K562 (cell line): ENCODE results near the gene ACTL8. TPM values are rescaled to one million over a fixed set of nuclear protein-coding genes. Genes with fewer than 3 reads are reported as not detected.

Experiments used
- ATAC-seq: fragments of 200-7000 bp; cut with Tn5 transposase; 3 replicates; pipeline ENCODE4 v1.9.1; 2020; ENCODE audit warnings: moderate library complexity
- BruUV-seq: library from RNA; stranded (reverse); fragments of 400-500 nt; replicated peaks from 2 replicates; lab custom pipeline; 2021; lab: Mats Ljungman, UMichigan
- CTCF ChIA-PET: fragments of 300-600 bp; formaldehyde crosslinking; extraction: SDS; loops from one replicate; lab custom pipeline; 2021; ENCODE audit warnings: low intra/inter-chr PET ratio; lab: Yijun Ruan, JAX
- POLR2A ChIA-PET: fragments of 300-600, 350-650 bp; sonication (Branson Sonifier 250); formaldehyde crosslinking; extraction: SDS; loops from one replicate; lab custom pipeline; 2021; ENCODE audit warnings: antibody characterized with exemption, inconsistent platforms; lab: Yijun Ruan, JAX
- DNase-seq, 4 experiments: peaks; one replicate each; pipeline versions ENCODE4 v3.0.0 to v3.0.0-alpha.2; 2011 to 2018; ENCODE audit warnings: low spot score in 3 of 4, mixed read lengths in 3 of 4; ENCODE audit errors: extremely low read depth in 1 of 4
- FAIRE-seq: peaks from 2 replicates; lab custom pipeline; 2011; peaks lifted over from hg19 to GRCh38; lab: Jason Lieb, UNC
- H2AFZ ChIP-seq: 2 replicates; pipeline ENCODE4 v1.6.0; 2011; ENCODE audit warnings: low read depth, low read length, control low read depth, inconsistent platforms
- H3K27ac ChIP-seq: fragments of 200-600 bp; 3 replicates; pipeline ENCODE4 v1.8.0; 2011; ENCODE audit warnings: low read depth, mild to moderate bottlenecking, control low read depth, inconsistent platforms, low read length, moderate library complexity, mixed read lengths; ENCODE audit errors: extremely low read depth
- H3K27me3 ChIP-seq, 2 experiments: fragments of 300-600 bp in 1 of 2; 2 replicates in 1 of 2; 3 replicates in 1 of 2; pipeline versions ENCODE4 v1.6.0 to v1.8.0; 2011; ENCODE audit warnings: inconsistent platforms in 2 of 2, low read length in 2 of 2, mild to moderate bottlenecking in 1 of 2, mixed read lengths in 1 of 2, moderate library complexity in 1 of 2; ENCODE audit not compliant: control insufficient read depth in 2 of 2, insufficient read depth in 2 of 2
- H3K36me3 ChIP-seq: fragments of 300-600 bp; 3 replicates; pipeline ENCODE4 v1.8.0; 2011; ENCODE audit warnings: mild to moderate bottlenecking, low read length, inconsistent platforms; ENCODE audit not compliant: control insufficient read depth, insufficient read depth
- H3K4me1 ChIP-seq, 2 experiments: fragments of 200-600 bp in 1 of 2; replicated peaks in 1 of 2; 2 replicates in 1 of 2; 3 replicates in 1 of 2; pipeline versions ENCODE4 v1.5.1 to v1.8.0; 2011; ENCODE audit warnings: inconsistent platforms in 2 of 2, low read length in 2 of 2, mild to moderate bottlenecking in 1 of 2, mixed read lengths in 1 of 2, moderate library complexity in 1 of 2; ENCODE audit not compliant: control insufficient read depth in 2 of 2, insufficient read depth in 2 of 2
- H3K4me2 ChIP-seq: 2 replicates; pipeline ENCODE4 v1.6.1; 2011; ENCODE audit warnings: low read length, control low read depth, inconsistent platforms, mixed read lengths; ENCODE audit not compliant: insufficient read depth
- H3K4me3 ChIP-seq: fragments of 200-600 bp; sonication (generic), shearing (Covaris generic); 2 replicates; pipeline ENCODE4 v1.5.1; 2016; ENCODE audit warnings: control low read depth, inconsistent platforms
- H3K79me2 ChIP-seq: fragments of 200-600 bp; 3 replicates; pipeline ENCODE4 v1.8.0; 2011; ENCODE audit warnings: low read length, inconsistent platforms; ENCODE audit not compliant: control insufficient read depth, insufficient read depth
- H3K9ac ChIP-seq, 2 experiments: 2 replicates each; pipeline versions ENCODE4 v1.6.0 to v1.6.1; 2011; ENCODE audit warnings: low read depth in 2 of 2, low read length in 2 of 2, control low read depth in 1 of 2, inconsistent platforms in 1 of 2, mild to moderate bottlenecking in 1 of 2, mixed read lengths in 1 of 2; ENCODE audit not compliant: insufficient read depth in 1 of 2
- H3K9me1 ChIP-seq: one replicate; pipeline ENCODE4 v1.6.0; 2011; ENCODE audit warnings: inconsistent platforms, mild to moderate bottlenecking, low read length, moderate library complexity; ENCODE audit not compliant: control insufficient read depth, insufficient read depth
- H3K9me3 ChIP-seq: replicated peaks from 2 replicates; pipeline ENCODE4 v1.5.1; 2011; ENCODE audit warnings: low read depth, low read length, inconsistent platforms; ENCODE audit not compliant: control insufficient read depth, insufficient read depth
- H4K20me1 ChIP-seq: replicated peaks from 2 replicates; pipeline ENCODE4 v1.6.1; 2011; ENCODE audit warnings: low read length, inconsistent platforms, mixed read lengths; ENCODE audit not compliant: control insufficient read depth, insufficient read depth
- CBX2 ChIP-seq: fragments of 200-600 bp; sonication (generic); IDR thresholded peaks from one replicate; pipeline ENCODE4 v1.6.1; 2012; ENCODE audit warnings: mild to moderate bottlenecking, low read length, inconsistent platforms; ENCODE audit not compliant: insufficient read depth, poor library complexity, severe bottlenecking
- HEY1 ChIP-seq: fragments of 250-450 bp; sonication (Bioruptor Pico); IDR thresholded peaks from 2 replicates; pipeline ENCODE4 v1.5.0; 2020; ENCODE audit warnings: mild to moderate bottlenecking, moderate library complexity, borderline replicate concordance
- NONO ChIP-seq, 2 experiments: fragments of 200-400 bp in 1 of 2; fragments of 450-650 bp in 1 of 2; formaldehyde crosslinking in 1 of 2; IDR thresholded peaks; 2 replicates each; pipeline ENCODE4 v1.6.1; 2017; ENCODE audit warnings: low read depth in 2 of 2, mild to moderate bottlenecking in 2 of 2, moderate library complexity in 2 of 2, low read length in 1 of 2
- NRF1 ChIP-seq, 2 experiments: fragments of 450-650 bp; IDR thresholded peaks in 1 of 2; conservative IDR thresholded peaks in 1 of 2; 2 replicates each; pipeline ENCODE4 v1.6.1; 2014; ENCODE audit warnings: mild to moderate bottlenecking in 2 of 2
- RBM22 ChIP-seq: fragments of 200-400 bp; formaldehyde crosslinking; IDR thresholded peaks from 2 replicates; pipeline ENCODE4 v1.6.1; 2018; ENCODE audit warnings: low read length, low read depth; ENCODE audit not compliant: poor library complexity, severe bottlenecking
- SPI1 ChIP-seq: IDR thresholded peaks from 2 replicates; pipeline ENCODE4 v1.6.1; 2011; ENCODE audit warnings: low read depth, low read length, control low read depth, borderline replicate concordance
- SREBF1 ChIP-seq: fragments of 150-350 bp; IDR thresholded peaks from 2 replicates; pipeline ENCODE4 v1.6.1; 2014; ENCODE audit warnings: antibody characterized with exemption, low read depth, low read length, borderline replicate concordance
- THRA ChIP-seq: fragments of 450-650 bp; IDR thresholded peaks from 2 replicates; pipeline ENCODE4 v1.6.1; 2017; ENCODE audit warnings: mild to moderate bottlenecking, moderate library complexity
- ZEB2 ChIP-seq: fragments of 450-650 bp; IDR thresholded peaks from 2 replicates; pipeline ENCODE4 v1.6.1; 2016
- ZKSCAN8 ChIP-seq: fragments of 200-800 bp; sonication (Bioruptor generic); IDR thresholded peaks from 2 replicates; pipeline ENCODE4 v1.6.1; 2016; ENCODE audit warnings: missing genetic modification characterization, missing compliant biosample characterization
- ZNF239 ChIP-seq: fragments of 250-450 bp; sonication (Bioruptor Pico); IDR thresholded peaks from 2 replicates; pipeline ENCODE4 v1.4.0; 2020; ENCODE audit warnings: mild to moderate bottlenecking
- ZNF384 ChIP-seq: IDR thresholded peaks from 2 replicates; pipeline ENCODE4 v1.6.1; 2012; ENCODE audit warnings: low read depth, low read length, improper control_type of control experiment
- WGBS: fragments of 100-300 bp; shearing (Covaris generic); methylation state at CpG from one replicate; pipeline ENCODE4 v1.1.6; 2016; ENCODE audit warnings: low coverage, mixed read lengths; ENCODE audit not compliant: insufficient coverage; ENCODE audit errors: missing lambda C conversion rate; 5-methylcytosine and 5-hydroxymethylcytosine counted together
- in situ Hi-C: fragments of 300-500 bp; cut with MboI; formaldehyde crosslinking; loops from 4 replicates; pipeline ENCODE4 v1.15.0; 2018; ENCODE audit warnings: inconsistent platforms, mixed read lengths
- intact Hi-C: fragments of 100-400 bp; cut with micrococcal nuclease; formaldehyde crosslinking; loops from 2 replicates; pipeline ENCODE4 v1.14.2; 2022
- polyA plus RNA-seq, 8 experiments: library from polyadenylated mRNA; depleted of rRNA in 4 of 8; stranded (reverse) in 5 of 8; unstranded in 3 of 8; fragments of >200 nt; fragmentation: Nextera tagmentation in 2 of 8; fragmentation: Illumina TruSeq in 1 of 8; extraction: Ambion mirVana in 2 of 8; extraction: Trizol in 1 of 8; gene quantifications; 2 replicates each; pipeline versions ENCODE4 v1.2.1 to v1.2.3, GENCODE V29; 2011 to 2014; ENCODE audit warnings: inconsistent platforms in 1 of 8, missing spikeins in 1 of 8
- total RNA-seq, 7 experiments: library from RNA; depleted of rRNA in 6 of 7; stranded (reverse); fragments of >200 nt in 6 of 7; fragmentation: Illumina TruSeq in 2 of 7; extraction: Trizol in 2 of 7; gene quantifications; 2 replicates each; pipeline versions ENCODE4 v1.2.1 to v1.2.3, GENCODE V29; 2011 to 2021; ENCODE audit warnings: low replicate concordance in 1 of 7
- TF ChIP-seq, protein P1 (sequence below): fragments of 250-450 bp; sonication (Bioruptor Pico); IDR thresholded peaks from 2 replicates; pipeline ENCODE4 v1.4.0; 2020; ENCODE audit warnings: mild to moderate bottlenecking, moderate library complexity, borderline replicate concordance

ACTL8 gene
- total and polyA plus RNA-seq, 9 of the 15 experiments (the other 6 are each of a cell fraction or from before 2014, with no cell fraction given) = 0.30 to 3.3 (median 1.6) TPM

GRCh38 chr1:17729248-17729647 is 25.9 kb upstream of the ACTL8 start:
- no peaks in the 10 kb centered on the region for H3K9me3 ChIP-seq
- intact Hi-C loops (no loop called here), in situ Hi-C loops (no loop called here)
- DNase-seq (no peak), FAIRE-seq (no peak), ATAC-seq (no peak)
- H3K4me1 ChIP-seq = no peaks in the 10 kb centered on the region
- no peak overlapping the region for H3K4me2 ChIP-seq
- no peak for TF ChIP-seq ZEB2
- TF ChIP-seq, protein P1, sequence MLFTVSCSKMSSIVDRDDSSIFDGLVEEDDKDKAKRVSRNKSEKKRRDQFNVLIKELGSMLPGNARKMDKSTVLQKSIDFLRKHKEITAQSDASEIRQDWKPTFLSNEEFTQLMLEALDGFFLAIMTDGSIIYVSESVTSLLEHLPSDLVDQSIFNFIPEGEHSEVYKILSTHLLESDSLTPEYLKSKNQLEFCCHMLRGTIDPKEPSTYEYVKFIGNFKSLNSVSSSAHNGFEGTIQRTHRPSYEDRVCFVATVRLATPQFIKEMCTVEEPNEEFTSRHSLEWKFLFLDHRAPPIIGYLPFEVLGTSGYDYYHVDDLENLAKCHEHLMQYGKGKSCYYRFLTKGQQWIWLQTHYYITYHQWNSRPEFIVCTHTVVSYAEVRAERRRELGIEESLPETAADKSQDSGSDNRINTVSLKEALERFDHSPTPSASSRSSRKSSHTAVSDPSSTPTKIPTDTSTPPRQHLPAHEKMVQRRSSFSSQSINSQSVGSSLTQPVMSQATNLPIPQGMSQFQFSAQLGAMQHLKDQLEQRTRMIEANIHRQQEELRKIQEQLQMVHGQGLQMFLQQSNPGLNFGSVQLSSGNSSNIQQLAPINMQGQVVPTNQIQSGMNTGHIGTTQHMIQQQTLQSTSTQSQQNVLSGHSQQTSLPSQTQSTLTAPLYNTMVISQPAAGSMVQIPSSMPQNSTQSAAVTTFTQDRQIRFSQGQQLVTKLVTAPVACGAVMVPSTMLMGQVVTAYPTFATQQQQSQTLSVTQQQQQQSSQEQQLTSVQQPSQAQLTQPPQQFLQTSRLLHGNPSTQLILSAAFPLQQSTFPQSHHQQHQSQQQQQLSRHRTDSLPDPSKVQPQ = no peak
- no peak for TF ChIP-seq ZNF239 (CRISPR knock-in tag)
- TF ChIP-seq SREBF1 = no peak
- no peak for TF ChIP-seq CBX2
- no peak for TF ChIP-seq SPI1
- TF ChIP-seq THRA = no peak
- TF ChIP-seq ZKSCAN8 (CRISPR knock-in tag) = no peak
- TF ChIP-seq NRF1 (conservative IDR thresholded peaks at IDR 0.05 in 1 of 2, IDR thresholded peaks at IDR 0.05 in 1 of 2) = no peak
- TF ChIP-seq HEY1 (CRISPR knock-in tag) = no peak
- TF ChIP-seq ZNF384 = no peak
- no peak for TF ChIP-seq NONO (IDR thresholded peaks at IDR 0.05; ENCODE audit: low read depth in 2 of 2, low read length in 1 of 2)
- TF ChIP-seq RBM22 = no peak
- peaks cover 3% of the 10 kb centered on the region; the same call in 1 of the 2 replicates for H4K20me1 ChIP-seq
- H3K27ac ChIP-seq = no peak overlapping the region
- no peaks in the 10 kb centered on the region for H3K9me1 ChIP-seq
- H3K36me3 ChIP-seq = no peaks in the 10 kb centered on the region
- BruUV-seq = no TSS peak
- H3K9ac ChIP-seq = no peak overlapping the region
- H2AFZ ChIP-seq = no peak overlapping the region
- no peak overlapping the region for H3K4me3 ChIP-seq
- no peaks in the 10 kb centered on the region for H3K79me2 ChIP-seq
- 2% methylated on average over 12 of the region's 12 CpGs for WGBS
- peaks cover 22 to 26% of the 10 kb centered on the region in 2 experiments for H3K27me3 ChIP-seq
- POLR2A ChIA-PET = no interaction called here
- CTCF ChIA-PET = no interaction called here
